WTC11 (cell line): Measurements from ENCODE around the gene COPZ1. TPM values are rescaled to one million over a fixed set of nuclear protein-coding genes. Genes with fewer than 3 reads are reported as not detected.

Experiments
- ATAC-seq: fragments of 200-7000 bp; cut with Tn5 transposase; 2 replicates; pipeline ENCODE4 v1.10.0; 2021; ENCODE audit warnings: mild to moderate bottlenecking, moderate library complexity
- CTCF ChIA-PET: fragments of 300-600 bp; sonication (Branson Sonifier 250); formaldehyde crosslinking; loops from one replicate; lab custom pipeline; 2021; ENCODE audit warnings: antibody characterized with exemption; lab: Charles Lee
- POLR2A ChIA-PET: fragments of 350-600 bp; sonication (Branson Sonifier 250); formaldehyde crosslinking; loops from one replicate; lab custom pipeline; 2021; ENCODE audit warnings: antibody characterized with exemption; lab: Charles Lee
- DNase-seq: peaks from one replicate; pipeline ENCODE4 v3.0.0; 2021; ENCODE audit warnings: low spot score
- H3K27ac Mint-ChIP-seq: 2 replicates; pipeline ENCODE4 v1.8.0; 2021; ENCODE audit warnings: mixed read lengths
- H3K27me3 Mint-ChIP-seq: 2 replicates; pipeline ENCODE4 v1.8.0; 2021; ENCODE audit warnings: low read depth, mild to moderate bottlenecking, moderate library complexity, mixed read lengths
- H3K36me3 Mint-ChIP-seq: 2 replicates; pipeline ENCODE4 v1.8.0; 2021; ENCODE audit warnings: mixed read lengths
- H3K4me1 Mint-ChIP-seq: 2 replicates; pipeline ENCODE4 v1.8.0; 2022; ENCODE audit warnings: mixed read lengths
- H3K4me3 Mint-ChIP-seq: 2 replicates; pipeline ENCODE4 v1.8.0; 2021; ENCODE audit warnings: mild to moderate bottlenecking, moderate library complexity, mixed read lengths
- H3K9me3 Mint-ChIP-seq: 2 replicates; pipeline ENCODE4 v1.8.0; 2021; ENCODE audit warnings: mixed read lengths
- ATF1 ChIP-seq: sonication (generic); formaldehyde crosslinking; IDR thresholded peaks from 2 replicates; pipeline ENCODE4 v1.8.1; 2023; ENCODE audit warnings: mild to moderate bottlenecking, moderate library complexity, missing genetic modification reagents
- ELF4 ChIP-seq: sonication (generic); formaldehyde crosslinking; IDR thresholded peaks from 2 replicates; pipeline ENCODE4 v1.8.1; 2022; ENCODE audit warnings: low read depth, mild to moderate bottlenecking, moderate library complexity, missing genetic modification reagents
- ESRRA ChIP-seq: sonication (generic); formaldehyde crosslinking; IDR thresholded peaks from 2 replicates; pipeline ENCODE4 v1.8.1; 2022; ENCODE audit warnings: mild to moderate bottlenecking, missing genetic modification reagents, borderline replicate concordance
- JAZF1 ChIP-seq: fragments of 250-450 bp; sonication (Bioruptor Pico); IDR thresholded peaks from 2 replicates; pipeline ENCODE4 v1.9.0; 2021; ENCODE audit warnings: moderate library complexity, mild to moderate bottlenecking, inconsistent platforms
- JUN ChIP-seq: sonication (generic); formaldehyde crosslinking; IDR thresholded peaks from 2 replicates; pipeline ENCODE4 v1.8.0; 2023; ENCODE audit warnings: mild to moderate bottlenecking, missing genetic modification reagents
- MXD4 ChIP-seq: fragments of 250-450 bp; sonication (Bioruptor Pico); IDR thresholded peaks from 2 replicates; pipeline ENCODE4 v1.8.0; 2021; ENCODE audit warnings: mild to moderate bottlenecking, moderate library complexity, borderline replicate concordance
- NFYB ChIP-seq: sonication (generic); formaldehyde crosslinking; conservative IDR thresholded peaks from 2 replicates; pipeline ENCODE4 v1.8.0; 2022; ENCODE audit warnings: low read depth, missing genetic modification reagents
- PRRX2 ChIP-seq: fragments of 250-450 bp; sonication (Bioruptor Pico); IDR thresholded peaks from 2 replicates; pipeline ENCODE4 v1.8.0; 2021; ENCODE audit warnings: mild to moderate bottlenecking
- SMAD3 ChIP-seq: sonication (generic); formaldehyde crosslinking; IDR thresholded peaks from 2 replicates; pipeline ENCODE4 v1.8.0; 2022; ENCODE audit warnings: missing genetic modification reagents, mild to moderate bottlenecking, borderline replicate concordance
- SOX15 ChIP-seq: fragments of 250-450 bp; sonication (Bioruptor Pico); IDR thresholded peaks from 2 replicates; pipeline ENCODE4 v1.9.0; 2021; ENCODE audit warnings: mild to moderate bottlenecking
- SP1 ChIP-seq: sonication (generic); formaldehyde crosslinking; conservative IDR thresholded peaks from 2 replicates; pipeline ENCODE4 v1.8.1; 2022; ENCODE audit warnings: missing genetic modification reagents
- TEAD1 ChIP-seq: sonication (generic); formaldehyde crosslinking; IDR thresholded peaks from 2 replicates; pipeline ENCODE4 v1.8.0; 2022; ENCODE audit warnings: mild to moderate bottlenecking, missing genetic modification reagents
- ZNF263 ChIP-seq: sonication (generic); formaldehyde crosslinking; IDR thresholded peaks from 2 replicates; pipeline ENCODE4 v1.8.1; 2022; ENCODE audit warnings: low read depth, mild to moderate bottlenecking, moderate library complexity, missing genetic modification reagents
- ZNF416 ChIP-seq: fragments of 250-450 bp; sonication (Bioruptor Pico); IDR thresholded peaks from 2 replicates; pipeline ENCODE4 v1.9.0; 2021; ENCODE audit warnings: mild to moderate bottlenecking, inconsistent platforms
- total RNA-seq: library from RNA; stranded (reverse); gene quantifications from 3 replicates; pipeline ENCODE4 v1.2.3, GENCODE V29; 2021
- TF ChIP-seq, protein P1 (sequence below): sonication (generic); formaldehyde crosslinking; IDR thresholded peaks from 2 replicates; pipeline ENCODE4 v1.8.1; 2023; ENCODE audit warnings: mild to moderate bottlenecking, missing genetic modification reagents, moderate library complexity
- TF ChIP-seq, protein P2 (sequence below): sonication (generic); formaldehyde crosslinking; IDR thresholded peaks from 2 replicates; pipeline ENCODE4 v1.8.1; 2022; ENCODE audit warnings: mild to moderate bottlenecking, moderate library complexity, missing genetic modification reagents
- TF ChIP-seq, protein P3 (sequence below): sonication (generic); formaldehyde crosslinking; IDR thresholded peaks from 2 replicates; pipeline ENCODE4 v1.8.0; 2022; ENCODE audit warnings: mild to moderate bottlenecking, missing genetic modification reagents
- TF ChIP-seq, protein P4 (sequence below): sonication (generic); formaldehyde crosslinking; IDR thresholded peaks from 2 replicates; pipeline ENCODE4 v1.8.1; 2023; ENCODE audit warnings: mild to moderate bottlenecking, missing genetic modification reagents, borderline replicate concordance
- TF ChIP-seq, protein P5 (sequence below): sonication (generic); formaldehyde crosslinking; IDR thresholded peaks from 2 replicates; pipeline ENCODE4 v1.8.0; 2023; ENCODE audit warnings: missing genetic modification reagents, mild to moderate bottlenecking, borderline replicate concordance
- TF ChIP-seq, protein P6 (sequence below): fragments of 250-450 bp; sonication (Bioruptor Pico); IDR thresholded peaks from 2 replicates; pipeline ENCODE4 v1.8.0; 2021; ENCODE audit warnings: mild to moderate bottlenecking
- TF ChIP-seq, protein P7 (sequence below): sonication (generic); formaldehyde crosslinking; IDR thresholded peaks from 2 replicates; pipeline ENCODE4 v1.8.0; 2022; ENCODE audit warnings: mild to moderate bottlenecking, missing genetic modification reagents
- TF ChIP-seq, protein P8 (sequence below): sonication (generic); formaldehyde crosslinking; IDR thresholded peaks from 2 replicates; pipeline ENCODE4 v1.8.1; 2022; ENCODE audit warnings: low read depth, missing genetic modification reagents, borderline replicate concordance

COPZ1 gene
- total RNA-seq, 1 experiment from 2014 or later = 98.2 TPM

DNA sequence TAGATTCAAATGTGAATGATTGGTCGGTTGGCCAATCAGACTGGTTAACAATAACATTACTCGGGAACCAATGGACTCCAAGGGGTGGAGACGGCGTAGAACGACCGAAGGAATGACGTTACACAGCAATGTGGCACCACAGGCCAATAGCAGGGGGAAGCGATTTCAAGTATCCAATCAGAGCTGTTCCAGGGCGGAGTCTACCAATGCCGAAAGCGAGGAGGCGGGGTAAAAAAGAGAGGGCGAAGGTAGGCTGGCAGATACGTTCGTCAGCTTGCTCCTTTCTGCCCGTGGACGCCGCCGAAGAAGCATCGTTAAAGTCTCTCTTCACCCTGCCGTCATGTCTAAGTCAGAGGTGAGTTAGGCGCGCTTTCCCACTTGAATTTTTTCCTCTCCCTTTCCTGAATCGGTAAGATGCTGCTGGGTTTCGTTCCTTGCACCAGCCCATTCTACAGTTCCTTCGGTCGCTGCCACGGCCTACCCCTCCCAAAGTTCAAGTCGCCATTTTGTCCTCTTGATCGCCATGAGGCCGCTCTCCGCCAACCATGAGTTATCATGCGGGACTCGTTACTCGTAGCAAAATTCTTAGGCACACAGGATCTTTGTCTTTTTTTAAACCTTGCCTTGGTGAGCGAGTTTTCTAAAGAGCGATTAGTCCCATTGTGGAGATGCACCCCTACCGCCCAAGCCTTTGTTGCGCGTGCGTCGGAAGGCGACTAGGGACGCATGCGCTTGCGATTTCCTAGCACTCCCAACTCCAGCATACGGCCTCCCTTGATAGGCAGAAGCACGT, 44.3 kb upstream of the COPZ1 start, which contains the start of gene HNRNPA1:
Gene HNRNPA1, plus strand, starts transcription at position 259 of the 793 bp plus-strand sequence. Its CDS starts 82 bp downstream, at position 341.
- H3K36me3 Mint-ChIP-seq = no peaks in the 10 kb centered on the region; the same call in none of the 2 replicates
- no peak within 1 kb of the TSS for H3K27ac Mint-ChIP-seq
- peaks cover 62% of the 10 kb centered on the region for H3K4me1 Mint-ChIP-seq
- no peaks in the 10 kb centered on the region for H3K9me3 Mint-ChIP-seq
- H3K4me3 Mint-ChIP-seq = no peak within 1 kb of the TSS
- no peaks in the 10 kb centered on the region for H3K27me3 Mint-ChIP-seq
- ATAC-seq = peak; percentile 89
- CTCF ChIA-PET = interaction anchor here (0.5 to 2.6 kb wide), 14 partner anchors 11 to 98 kb away, joined by 3 to 23 read pairs (median 5); partner anchors contain the start of gene COPZ1
- peak; percentile 95 for DNase-seq
- POLR2A ChIA-PET = interaction anchor here (0.7 to 3.8 kb wide), 25 partner anchors 8 to 235 kb away, joined by 3 to 105 read pairs (median 5); partner anchors contain the start of genes COPZ1 and NFE2
- no peak for TF ChIP-seq MXD4 (CRISPR knock-in tag)
- TF ChIP-seq JAZF1 (CRISPR knock-in tag) = no peak
- TF ChIP-seq ZNF263 = no peak
- TF ChIP-seq, protein P1, sequence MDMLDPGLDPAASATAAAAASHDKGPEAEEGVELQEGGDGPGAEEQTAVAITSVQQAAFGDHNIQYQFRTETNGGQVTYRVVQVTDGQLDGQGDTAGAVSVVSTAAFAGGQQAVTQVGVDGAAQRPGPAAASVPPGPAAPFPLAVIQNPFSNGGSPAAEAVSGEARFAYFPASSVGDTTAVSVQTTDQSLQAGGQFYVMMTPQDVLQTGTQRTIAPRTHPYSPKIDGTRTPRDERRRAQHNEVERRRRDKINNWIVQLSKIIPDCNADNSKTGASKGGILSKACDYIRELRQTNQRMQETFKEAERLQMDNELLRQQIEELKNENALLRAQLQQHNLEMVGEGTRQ (CRISPR knock-in tag) = 0 out of 2 replicates have a peak, but pooled peaks have one; percentile 37
- peak; percentile 82; the same call in 1 of the 2 replicates for TF ChIP-seq PRRX2 (CRISPR knock-in tag)
- TF ChIP-seq SOX15 (CRISPR knock-in tag) = no peak
- TF ChIP-seq, protein P2, sequence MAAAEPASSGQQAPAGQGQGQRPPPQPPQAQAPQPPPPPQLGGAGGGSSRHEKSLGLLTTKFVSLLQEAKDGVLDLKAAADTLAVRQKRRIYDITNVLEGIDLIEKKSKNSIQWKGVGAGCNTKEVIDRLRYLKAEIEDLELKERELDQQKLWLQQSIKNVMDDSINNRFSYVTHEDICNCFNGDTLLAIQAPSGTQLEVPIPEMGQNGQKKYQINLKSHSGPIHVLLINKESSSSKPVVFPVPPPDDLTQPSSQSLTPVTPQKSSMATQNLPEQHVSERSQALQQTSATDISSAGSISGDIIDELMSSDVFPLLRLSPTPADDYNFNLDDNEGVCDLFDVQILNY = no peak
- TF ChIP-seq, protein P3, sequence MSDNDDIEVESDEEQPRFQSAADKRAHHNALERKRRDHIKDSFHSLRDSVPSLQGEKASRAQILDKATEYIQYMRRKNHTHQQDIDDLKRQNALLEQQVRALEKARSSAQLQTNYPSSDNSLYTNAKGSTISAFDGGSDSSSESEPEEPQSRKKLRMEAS (CRISPR knock-in tag) = peak; percentile 82
- TF ChIP-seq NFYB (CRISPR knock-in tag) = peak; percentile 98
- TF ChIP-seq, protein P4, sequence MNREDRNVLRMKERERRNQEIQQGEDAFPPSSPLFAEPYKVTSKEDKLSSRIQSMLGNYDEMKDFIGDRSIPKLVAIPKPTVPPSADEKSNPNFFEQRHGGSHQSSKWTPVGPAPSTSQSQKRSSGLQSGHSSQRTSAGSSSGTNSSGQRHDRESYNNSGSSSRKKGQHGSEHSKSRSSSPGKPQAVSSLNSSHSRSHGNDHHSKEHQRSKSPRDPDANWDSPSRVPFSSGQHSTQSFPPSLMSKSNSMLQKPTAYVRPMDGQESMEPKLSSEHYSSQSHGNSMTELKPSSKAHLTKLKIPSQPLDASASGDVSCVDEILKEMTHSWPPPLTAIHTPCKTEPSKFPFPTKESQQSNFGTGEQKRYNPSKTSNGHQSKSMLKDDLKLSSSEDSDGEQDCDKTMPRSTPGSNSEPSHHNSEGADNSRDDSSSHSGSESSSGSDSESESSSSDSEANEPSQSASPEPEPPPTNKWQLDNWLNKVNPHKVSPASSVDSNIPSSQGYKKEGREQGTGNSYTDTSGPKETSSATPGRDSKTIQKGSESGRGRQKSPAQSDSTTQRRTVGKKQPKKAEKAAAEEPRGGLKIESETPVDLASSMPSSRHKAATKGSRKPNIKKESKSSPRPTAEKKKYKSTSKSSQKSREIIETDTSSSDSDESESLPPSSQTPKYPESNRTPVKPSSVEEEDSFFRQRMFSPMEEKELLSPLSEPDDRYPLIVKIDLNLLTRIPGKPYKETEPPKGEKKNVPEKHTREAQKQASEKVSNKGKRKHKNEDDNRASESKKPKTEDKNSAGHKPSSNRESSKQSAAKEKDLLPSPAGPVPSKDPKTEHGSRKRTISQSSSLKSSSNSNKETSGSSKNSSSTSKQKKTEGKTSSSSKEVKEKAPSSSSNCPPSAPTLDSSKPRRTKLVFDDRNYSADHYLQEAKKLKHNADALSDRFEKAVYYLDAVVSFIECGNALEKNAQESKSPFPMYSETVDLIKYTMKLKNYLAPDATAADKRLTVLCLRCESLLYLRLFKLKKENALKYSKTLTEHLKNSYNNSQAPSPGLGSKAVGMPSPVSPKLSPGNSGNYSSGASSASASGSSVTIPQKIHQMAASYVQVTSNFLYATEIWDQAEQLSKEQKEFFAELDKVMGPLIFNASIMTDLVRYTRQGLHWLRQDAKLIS (CRISPR knock-in tag) = peak; percentile 30; the same call in 1 of the 2 replicates
- no peak for TF ChIP-seq SMAD3 (CRISPR knock-in tag)
- TF ChIP-seq, protein P5, sequence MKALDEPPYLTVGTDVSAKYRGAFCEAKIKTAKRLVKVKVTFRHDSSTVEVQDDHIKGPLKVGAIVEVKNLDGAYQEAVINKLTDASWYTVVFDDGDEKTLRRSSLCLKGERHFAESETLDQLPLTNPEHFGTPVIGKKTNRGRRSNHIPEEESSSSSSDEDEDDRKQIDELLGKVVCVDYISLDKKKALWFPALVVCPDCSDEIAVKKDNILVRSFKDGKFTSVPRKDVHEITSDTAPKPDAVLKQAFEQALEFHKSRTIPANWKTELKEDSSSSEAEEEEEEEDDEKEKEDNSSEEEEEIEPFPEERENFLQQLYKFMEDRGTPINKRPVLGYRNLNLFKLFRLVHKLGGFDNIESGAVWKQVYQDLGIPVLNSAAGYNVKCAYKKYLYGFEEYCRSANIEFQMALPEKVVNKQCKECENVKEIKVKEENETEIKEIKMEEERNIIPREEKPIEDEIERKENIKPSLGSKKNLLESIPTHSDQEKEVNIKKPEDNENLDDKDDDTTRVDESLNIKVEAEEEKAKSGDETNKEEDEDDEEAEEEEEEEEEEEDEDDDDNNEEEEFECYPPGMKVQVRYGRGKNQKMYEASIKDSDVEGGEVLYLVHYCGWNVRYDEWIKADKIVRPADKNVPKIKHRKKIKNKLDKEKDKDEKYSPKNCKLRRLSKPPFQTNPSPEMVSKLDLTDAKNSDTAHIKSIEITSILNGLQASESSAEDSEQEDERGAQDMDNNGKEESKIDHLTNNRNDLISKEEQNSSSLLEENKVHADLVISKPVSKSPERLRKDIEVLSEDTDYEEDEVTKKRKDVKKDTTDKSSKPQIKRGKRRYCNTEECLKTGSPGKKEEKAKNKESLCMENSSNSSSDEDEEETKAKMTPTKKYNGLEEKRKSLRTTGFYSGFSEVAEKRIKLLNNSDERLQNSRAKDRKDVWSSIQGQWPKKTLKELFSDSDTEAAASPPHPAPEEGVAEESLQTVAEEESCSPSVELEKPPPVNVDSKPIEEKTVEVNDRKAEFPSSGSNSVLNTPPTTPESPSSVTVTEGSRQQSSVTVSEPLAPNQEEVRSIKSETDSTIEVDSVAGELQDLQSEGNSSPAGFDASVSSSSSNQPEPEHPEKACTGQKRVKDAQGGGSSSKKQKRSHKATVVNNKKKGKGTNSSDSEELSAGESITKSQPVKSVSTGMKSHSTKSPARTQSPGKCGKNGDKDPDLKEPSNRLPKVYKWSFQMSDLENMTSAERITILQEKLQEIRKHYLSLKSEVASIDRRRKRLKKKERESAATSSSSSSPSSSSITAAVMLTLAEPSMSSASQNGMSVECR (CRISPR knock-in tag) = no peak
- TF ChIP-seq SP1 (CRISPR knock-in tag) = peak; percentile 18; the same call in 1 of the 2 replicates
- no peak for TF ChIP-seq ESRRA (CRISPR knock-in tag)
- TF ChIP-seq, protein P6, sequence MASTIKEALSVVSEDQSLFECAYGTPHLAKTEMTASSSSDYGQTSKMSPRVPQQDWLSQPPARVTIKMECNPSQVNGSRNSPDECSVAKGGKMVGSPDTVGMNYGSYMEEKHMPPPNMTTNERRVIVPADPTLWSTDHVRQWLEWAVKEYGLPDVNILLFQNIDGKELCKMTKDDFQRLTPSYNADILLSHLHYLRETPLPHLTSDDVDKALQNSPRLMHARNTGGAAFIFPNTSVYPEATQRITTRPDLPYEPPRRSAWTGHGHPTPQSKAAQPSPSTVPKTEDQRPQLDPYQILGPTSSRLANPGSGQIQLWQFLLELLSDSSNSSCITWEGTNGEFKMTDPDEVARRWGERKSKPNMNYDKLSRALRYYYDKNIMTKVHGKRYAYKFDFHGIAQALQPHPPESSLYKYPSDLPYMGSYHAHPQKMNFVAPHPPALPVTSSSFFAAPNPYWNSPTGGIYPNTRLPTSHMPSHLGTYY (CRISPR knock-in tag) = peak; percentile 89
- no peak for TF ChIP-seq ELF4 (CRISPR knock-in tag)
- TF ChIP-seq JUN (CRISPR knock-in tag) = 0 out of 2 replicates have a peak, but pooled peaks have one; percentile 47
- TF ChIP-seq ZNF416 (CRISPR knock-in tag) = peak; percentile 91
- TF ChIP-seq, protein P7, sequence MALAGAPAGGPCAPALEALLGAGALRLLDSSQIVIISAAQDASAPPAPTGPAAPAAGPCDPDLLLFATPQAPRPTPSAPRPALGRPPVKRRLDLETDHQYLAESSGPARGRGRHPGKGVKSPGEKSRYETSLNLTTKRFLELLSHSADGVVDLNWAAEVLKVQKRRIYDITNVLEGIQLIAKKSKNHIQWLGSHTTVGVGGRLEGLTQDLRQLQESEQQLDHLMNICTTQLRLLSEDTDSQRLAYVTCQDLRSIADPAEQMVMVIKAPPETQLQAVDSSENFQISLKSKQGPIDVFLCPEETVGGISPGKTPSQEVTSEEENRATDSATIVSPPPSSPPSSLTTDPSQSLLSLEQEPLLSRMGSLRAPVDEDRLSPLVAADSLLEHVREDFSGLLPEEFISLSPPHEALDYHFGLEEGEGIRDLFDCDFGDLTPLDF = no peak
- TF ChIP-seq, protein P8, sequence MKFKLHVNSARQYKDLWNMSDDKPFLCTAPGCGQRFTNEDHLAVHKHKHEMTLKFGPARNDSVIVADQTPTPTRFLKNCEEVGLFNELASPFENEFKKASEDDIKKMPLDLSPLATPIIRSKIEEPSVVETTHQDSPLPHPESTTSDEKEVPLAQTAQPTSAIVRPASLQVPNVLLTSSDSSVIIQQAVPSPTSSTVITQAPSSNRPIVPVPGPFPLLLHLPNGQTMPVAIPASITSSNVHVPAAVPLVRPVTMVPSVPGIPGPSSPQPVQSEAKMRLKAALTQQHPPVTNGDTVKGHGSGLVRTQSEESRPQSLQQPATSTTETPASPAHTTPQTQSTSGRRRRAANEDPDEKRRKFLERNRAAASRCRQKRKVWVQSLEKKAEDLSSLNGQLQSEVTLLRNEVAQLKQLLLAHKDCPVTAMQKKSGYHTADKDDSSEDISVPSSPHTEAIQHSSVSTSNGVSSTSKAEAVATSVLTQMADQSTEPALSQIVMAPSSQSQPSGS (CRISPR knock-in tag) = no peak
- peak; percentile 65 for TF ChIP-seq TEAD1 (CRISPR knock-in tag)
- no peak for TF ChIP-seq ATF1 (CRISPR knock-in tag)
